Cardiac fibroblast (primary cell): ENCODE measurements around the gene NHERF1.

Experiments used
- DNase-seq, 2 donors: peaks; one replicate each; pipeline versions ENCODE4 v3.0.0 to v3.0.0-alpha.2; 2010; ENCODE audit warnings: low read depth in 2 of 2
- H3K4me3 ChIP-seq, 2 donors: replicated peaks in 1 of 2; 1 replicate in 1 of 2; 2 replicates in 1 of 2; pipeline ENCODE4 v1.5.1; 2011; ENCODE audit warnings: low read depth in 2 of 2, low read length in 2 of 2, mild to moderate bottlenecking in 2 of 2, moderate library complexity in 1 of 2
- CTCF ChIP-seq: IDR thresholded peaks from one replicate; pipeline ENCODE4 v1.5.1; 2011; ENCODE audit warnings: low read depth, mild to moderate bottlenecking, low read length, inconsistent platforms

The NHERF1 gene

GRCh38 chr17:74764751-74765286 is 16.4 kb downstream of the NHERF1 start:
- no peak for DNase-seq
- no peak for TF ChIP-seq CTCF
- no peak overlapping the region for H3K4me3 ChIP-seq

- TF ChIP-seq CTCF, result no peak
- no peak for DNase-seq
- no peak overlapping the region for H3K4me3 ChIP-seq
These were observed 18.0 kb downstream of the NHERF1 start for GRCh38 chr17:74766413-74766812.

- H3K4me3 ChIP-seq, result no peak overlapping the region
- no peak for TF ChIP-seq CTCF
- DNase-seq, result no peak
These were observed 18.7 kb downstream of the NHERF1 start for GRCh38 chr17:74767111-74767516.

GRCh38 chr17:74768069-74768762 is 19.8 kb downstream of the NHERF1 start:
- no peak overlapping the region for H3K4me3 ChIP-seq
- DNase-seq, result peak; percentile 73 to 75
- no peak for TF ChIP-seq CTCF

GRCh38 chr17:74768763-74769114 is 20.3 kb downstream of the NHERF1 start:
- DNase-seq, result no peak
- TF ChIP-seq CTCF, result no peak
- H3K4me3 ChIP-seq, result no peak overlapping the region

- TF ChIP-seq CTCF, result no peak
- DNase-seq, result no peak
- no peak overlapping the region for H3K4me3 ChIP-seq
These were observed 20.9 kb downstream of the NHERF1 start for GRCh38 chr17:74769266-74769855.
